Endothelial cell of umbilical vein (primary cell): ENCODE results near the gene HMCN1. TPM values are rescaled to one million over a fixed set of nuclear protein-coding genes. Genes with fewer than 3 reads are reported as not detected.

Experiments used
- BruUV-seq: library from RNA; stranded (reverse); fragments of 400-500 nt; replicated peaks from 2 replicates; lab custom pipeline; 2021; lab: Mats Ljungman, UMichigan
- CTCF ChIA-PET: fragments of 300-600, 350-600 bp; sonication (Branson Sonifier 250); formaldehyde crosslinking; loops from one replicate; lab custom pipeline; 2021; ENCODE audit warnings: antibody characterized with exemption, inconsistent platforms; lab: Charles Lee
- POLR2A ChIA-PET: fragments of 300-600, 350-600 bp; sonication (Branson Sonifier 250); formaldehyde crosslinking; loops from one replicate; lab custom pipeline; 2021; ENCODE audit warnings: antibody characterized with exemption, inconsistent platforms; lab: Charles Lee
- DNase-seq: peaks from one replicate; pipeline ENCODE4 v3.0.0-alpha.2; 2011; ENCODE audit warnings: low read depth, low spot score
- FAIRE-seq: peaks from 2 replicates; lab custom pipeline; 2011; peaks lifted over from hg19 to GRCh38; lab: Jason Lieb, UNC
- H2AFZ ChIP-seq: 2 replicates; pipeline ENCODE4 v1.6.0; 2012; ENCODE audit warnings: low read depth, low read length, control low read depth, inconsistent platforms
- H3K27ac ChIP-seq: 2 replicates; pipeline ENCODE4 v1.5.1; 2011; ENCODE audit warnings: low read depth, mild to moderate bottlenecking, control low read depth, low read length, moderate library complexity; ENCODE audit not compliant: insufficient read depth
- H3K27me3 ChIP-seq, 2 experiments: 2 replicates each; pipeline versions ENCODE4 v1.6.0 to v1.6.1; 2011; ENCODE audit warnings: low read length in 2 of 2, mixed read lengths in 1 of 2; ENCODE audit not compliant: control insufficient read depth in 2 of 2, insufficient read depth in 2 of 2
- H3K36me3 ChIP-seq, 2 experiments: 2 replicates in 1 of 2; 3 replicates in 1 of 2; pipeline ENCODE4 v1.5.1; 2011; ENCODE audit warnings: low read length in 2 of 2, mild to moderate bottlenecking in 1 of 2, moderate library complexity in 1 of 2; ENCODE audit not compliant: control insufficient read depth in 2 of 2, insufficient read depth in 2 of 2; ENCODE audit errors: extremely low read depth in 1 of 2
- H3K4me1 ChIP-seq: 3 replicates; pipeline ENCODE4 v1.5.1; 2011; ENCODE audit warnings: mild to moderate bottlenecking, low read length; ENCODE audit not compliant: control insufficient read depth, insufficient read depth; ENCODE audit errors: extremely low read depth
- H3K4me2 ChIP-seq: 2 replicates; pipeline ENCODE4 v1.6.1; 2011; ENCODE audit warnings: low read length, control low read depth, mixed read lengths; ENCODE audit not compliant: insufficient read depth
- H3K4me3 ChIP-seq, 3 experiments: fragments of 200-600 bp in 1 of 3; sonication (generic), shearing (Covaris generic) in 1 of 3; replicated peaks in 1 of 3; 2 replicates each; pipeline ENCODE4 v1.5.1; 2011 to 2016; ENCODE audit warnings: control low read depth in 3 of 3, low read length in 3 of 3, mild to moderate bottlenecking in 2 of 3, inconsistent platforms in 1 of 3, low read depth in 1 of 3, moderate library complexity in 1 of 3; ENCODE audit not compliant: insufficient read depth in 1 of 3
- H3K79me2 ChIP-seq: 2 replicates; pipeline ENCODE4 v1.6.0; 2012; ENCODE audit warnings: low read length, inconsistent platforms; ENCODE audit not compliant: control insufficient read depth, insufficient read depth
- H3K9ac ChIP-seq: replicated peaks from 2 replicates; pipeline ENCODE3; 2011; ENCODE audit warnings: low read length, control low read depth; ENCODE audit not compliant: insufficient read depth; ENCODE audit errors: extremely low read depth
- H3K9me1 ChIP-seq: replicated peaks from 3 replicates; pipeline ENCODE4 v1.6.0; 2011; ENCODE audit warnings: mild to moderate bottlenecking, low read length; ENCODE audit not compliant: control insufficient read depth, insufficient read depth; ENCODE audit errors: extremely low read depth
- H3K9me3 ChIP-seq: replicated peaks from 2 replicates; pipeline ENCODE4 v1.5.1; 2012; ENCODE audit warnings: low read length, inconsistent platforms; ENCODE audit not compliant: control insufficient read depth, insufficient read depth
- H4K20me1 ChIP-seq: replicated peaks from 2 replicates; pipeline ENCODE3; 2011; ENCODE audit warnings: mild to moderate bottlenecking, low read length; ENCODE audit not compliant: control insufficient read depth, insufficient read depth; ENCODE audit errors: extremely low read depth
- EZH2 ChIP-seq: IDR thresholded peaks from 2 replicates; pipeline ENCODE4 v1.6.1; 2012; ENCODE audit warnings: borderline replicate concordance, low read depth, mild to moderate bottlenecking, moderate library complexity, low read length, inconsistent platforms; ENCODE audit not compliant: severe bottlenecking
- FOS ChIP-seq: IDR thresholded peaks from 2 replicates; pipeline ENCODE4 v1.6.1; 2011; ENCODE audit warnings: mild to moderate bottlenecking, low read length, moderate library complexity, borderline replicate concordance; ENCODE audit not compliant: insufficient read depth
- GATA2 ChIP-seq: IDR thresholded peaks from 2 replicates; pipeline ENCODE4 v1.7.0; 2011; ENCODE audit warnings: low read depth, mild to moderate bottlenecking, moderate library complexity, mixed read lengths, low read length; ENCODE audit not compliant: insufficient read length, insufficient read depth
- JUN ChIP-seq: IDR thresholded peaks from 2 replicates; pipeline ENCODE4 v1.6.1; 2011; ENCODE audit warnings: borderline replicate concordance, low read depth; ENCODE audit not compliant: insufficient read length, insufficient read depth
- MYC ChIP-seq: IDR thresholded peaks from one replicate; pipeline ENCODE4 v1.6.1; 2011; ENCODE audit warnings: mild to moderate bottlenecking, low read depth, low read length
- POLR2A ChIP-seq: IDR thresholded peaks from 2 replicates; pipeline ENCODE4 v1.6.1; 2012; ENCODE audit warnings: low read depth, mild to moderate bottlenecking, control low read depth, low read length
- POLR2AphosphoS5 ChIP-seq: IDR thresholded peaks from 2 replicates; pipeline ENCODE4 v1.6.1; 2012; ENCODE audit warnings: low read depth, mild to moderate bottlenecking, control low read depth, low read length, moderate library complexity; ENCODE audit not compliant: insufficient read depth
- dilution Hi-C: fragments of 300-500 bp; cut with MboI; formaldehyde crosslinking; loops from one replicate; pipeline ENCODE4 v1.15.0; 2019; ENCODE audit warnings: low sequenced_read_pairs; ENCODE audit not compliant: extremely low pct_ligation_motif_present
- intact Hi-C: fragments of 100-400 bp; cut with micrococcal nuclease; formaldehyde crosslinking; loops from one replicate; pipeline ENCODE4 v1.10.0; 2022
- polyA plus RNA-seq, 4 experiments: library from polyadenylated mRNA; depleted of rRNA in 3 of 4; stranded (reverse) in 3 of 4; unstranded in 1 of 4; fragments of >200 nt; gene quantifications; 2 replicates each; pipeline versions ENCODE4 v1.2.1 to v1.2.3, GENCODE V29; 2011 to 2012; ENCODE audit warnings: missing spikeins in 1 of 4
- total RNA-seq: library from RNA; stranded (reverse); gene quantifications from 2 replicates; pipeline ENCODE4 v1.2.3, GENCODE V29; 2021
- TF ChIP-seq, protein P1 (sequence below): IDR thresholded peaks from 2 replicates; pipeline ENCODE4 v1.6.1; 2011; ENCODE audit not compliant: insufficient read depth, insufficient read length
- TF ChIP-seq, protein P2 (sequence below), 2 donors: IDR thresholded peaks; 1 replicate in 1 of 2; 2 replicates in 1 of 2; pipeline ENCODE4 v1.5.1; 2011; ENCODE audit warnings: low read length in 2 of 2, mild to moderate bottlenecking in 2 of 2, moderate library complexity in 2 of 2, control low read depth in 1 of 2, inconsistent platforms in 1 of 2, low read depth in 1 of 2; ENCODE audit not compliant: insufficient read depth in 1 of 2; ENCODE audit errors: extremely low read depth in 1 of 2

HMCN1 gene
- total and polyA plus RNA-seq, 2 donors (not counting 3 experiments of a cell fraction or from before 2014, with no cell fraction given), result 10.3 to 16.0 TPM

DNA sequence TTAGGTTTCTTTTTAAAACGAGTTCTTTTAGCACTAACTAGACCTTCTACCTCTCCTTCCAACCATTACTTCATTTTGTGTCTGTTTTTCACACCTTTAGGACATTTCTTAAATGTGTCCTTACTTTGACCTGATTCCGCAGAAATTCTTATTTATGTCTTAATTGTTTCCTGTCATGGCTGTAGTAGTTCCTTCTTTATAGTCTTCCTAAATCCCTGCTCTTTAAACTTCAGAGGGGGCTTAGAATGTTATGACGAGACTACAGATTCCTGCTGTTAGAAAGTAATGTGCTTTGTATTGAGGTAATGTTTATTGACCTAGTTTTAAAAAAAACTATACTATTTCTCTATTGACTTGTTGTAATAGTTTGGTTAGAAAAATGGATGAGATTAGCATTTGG lies 70.4 kb downstream of the HMCN1 start:
- ChIA-PET CTCF (interaction anchor here (1.0 to 1.7 kb wide), 4 partner anchors 9 to 408 kb away, joined by 3 to 4 read pairs (median 3); no protein-coding TSS in a partner anchor), POLR2A (no interaction called here)
- Histone ChIP-seq H3K27ac (no peak overlapping the region), H3K27me3 (no peaks in the 10 kb centered on the region), H2AFZ (no peak overlapping the region), H3K4me3 (no peak overlapping the region), H3K9me3 (no peaks in the 10 kb centered on the region), H3K9me1 (no peaks in the 10 kb centered on the region), H3K4me1 (no peaks in the 10 kb centered on the region), H3K9ac (no peak overlapping the region), H4K20me1 (no peaks in the 10 kb centered on the region), H3K4me2 (no peak overlapping the region), H3K36me3 (no peaks in the 10 kb centered on the region), H3K79me2 (no peaks in the 10 kb centered on the region)
- dilution Hi-C loops, result no loop called here
- DNase-seq, result no peak
- intact Hi-C loops, result no loop called here
- TF ChIP-seq GATA2 (no peak), FOS (no peak), EZH2 (no peak), POLR2AphosphoS5 (no peak), POLR2A (no peak), MYC (no peak), JUN (no peak)
- TF ChIP-seq, protein P1, sequence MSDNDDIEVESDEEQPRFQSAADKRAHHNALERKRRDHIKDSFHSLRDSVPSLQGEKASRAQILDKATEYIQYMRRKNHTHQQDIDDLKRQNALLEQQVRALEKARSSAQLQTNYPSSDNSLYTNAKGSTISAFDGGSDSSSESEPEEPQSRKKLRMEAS, result no peak
- TF ChIP-seq, protein P2, sequence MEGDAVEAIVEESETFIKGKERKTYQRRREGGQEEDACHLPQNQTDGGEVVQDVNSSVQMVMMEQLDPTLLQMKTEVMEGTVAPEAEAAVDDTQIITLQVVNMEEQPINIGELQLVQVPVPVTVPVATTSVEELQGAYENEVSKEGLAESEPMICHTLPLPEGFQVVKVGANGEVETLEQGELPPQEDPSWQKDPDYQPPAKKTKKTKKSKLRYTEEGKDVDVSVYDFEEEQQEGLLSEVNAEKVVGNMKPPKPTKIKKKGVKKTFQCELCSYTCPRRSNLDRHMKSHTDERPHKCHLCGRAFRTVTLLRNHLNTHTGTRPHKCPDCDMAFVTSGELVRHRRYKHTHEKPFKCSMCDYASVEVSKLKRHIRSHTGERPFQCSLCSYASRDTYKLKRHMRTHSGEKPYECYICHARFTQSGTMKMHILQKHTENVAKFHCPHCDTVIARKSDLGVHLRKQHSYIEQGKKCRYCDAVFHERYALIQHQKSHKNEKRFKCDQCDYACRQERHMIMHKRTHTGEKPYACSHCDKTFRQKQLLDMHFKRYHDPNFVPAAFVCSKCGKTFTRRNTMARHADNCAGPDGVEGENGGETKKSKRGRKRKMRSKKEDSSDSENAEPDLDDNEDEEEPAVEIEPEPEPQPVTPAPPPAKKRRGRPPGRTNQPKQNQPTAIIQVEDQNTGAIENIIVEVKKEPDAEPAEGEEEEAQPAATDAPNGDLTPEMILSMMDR (IDR thresholded peaks at IDR 0.05; ENCODE audit: extremely low read depth in 1 of 2, insufficient read depth in 1 of 2, low read depth in 1 of 2, low read length in 2 of 2), result no peak
- FAIRE-seq, result no peak
- BruUV-seq, result no TSS peak
